ENCODE results near the gene RBM19.

The RBM19 gene

DNA sequence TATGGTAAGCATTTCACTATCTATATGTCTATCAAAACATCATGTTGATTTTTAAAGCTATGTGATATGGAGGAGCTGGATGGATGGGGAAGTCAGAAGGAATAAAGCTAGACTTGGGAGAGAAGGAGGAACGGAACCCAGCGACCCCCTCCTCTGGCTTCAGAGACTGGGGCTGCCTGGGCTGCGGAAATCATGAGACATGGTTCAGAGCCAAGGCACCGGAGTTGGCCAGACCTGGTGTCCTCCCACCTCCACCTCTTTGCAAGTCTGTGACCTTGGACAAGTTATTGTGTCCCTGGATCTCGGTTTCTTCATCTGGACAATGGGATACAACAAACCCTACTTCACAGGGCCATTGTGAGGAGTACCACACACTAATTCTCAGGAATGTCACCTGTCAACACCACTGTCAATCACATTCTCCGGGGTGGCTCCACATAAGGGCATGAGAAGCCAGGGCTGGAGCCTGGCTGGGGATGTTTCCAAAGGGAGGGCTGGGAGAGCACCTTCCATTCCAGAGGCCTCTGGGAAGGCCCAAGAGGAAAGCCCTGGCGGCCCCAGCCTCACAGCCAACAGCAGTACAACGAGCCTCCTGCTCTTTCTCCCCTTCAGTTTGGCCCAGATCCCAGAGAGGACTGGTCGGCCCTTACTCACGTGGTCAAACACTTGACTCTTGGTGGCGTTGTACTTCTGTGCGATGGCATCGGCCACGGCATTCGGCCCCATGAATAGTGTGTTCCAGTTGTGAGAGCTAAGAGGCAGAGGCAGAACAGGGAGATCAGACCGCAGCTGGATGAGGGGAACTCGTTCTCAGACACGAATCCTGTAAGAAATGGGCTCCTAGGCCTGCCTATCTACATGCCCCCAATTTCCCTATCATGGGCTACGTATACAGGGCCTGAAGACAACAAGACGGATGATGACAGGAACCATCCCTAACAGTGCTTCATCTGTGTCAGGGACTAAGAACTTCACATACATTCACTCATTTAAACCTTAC, 20.7 kb downstream of the RBM19 start:
- H3K9me3 ChIP-seq (ENCODE audit: low read length), result no peaks in the 10 kb centered on the region
- H3K27ac ChIP-seq (ENCODE audit: low read depth, low read length, poor library complexity, severe bottlenecking), result no peak overlapping the region
- no peak overlapping the region for H2AFZ ChIP-seq (ENCODE audit: low read length)
- no peaks in the 10 kb centered on the region for H3K79me2 ChIP-seq (ENCODE audit: insufficient read depth, low read length)
- H3K27me3 ChIP-seq (ENCODE audit: insufficient read depth, low read length), result no peaks in the 10 kb centered on the region
- H3K4me3 ChIP-seq (ENCODE audit: low read depth, low read length, poor library complexity, severe bottlenecking), result no peak overlapping the region
- H3K4me1 ChIP-seq (ENCODE audit: insufficient read depth, low read length, severe bottlenecking), result no peaks in the 10 kb centered on the region
- TF ChIP-seq, protein P1, sequence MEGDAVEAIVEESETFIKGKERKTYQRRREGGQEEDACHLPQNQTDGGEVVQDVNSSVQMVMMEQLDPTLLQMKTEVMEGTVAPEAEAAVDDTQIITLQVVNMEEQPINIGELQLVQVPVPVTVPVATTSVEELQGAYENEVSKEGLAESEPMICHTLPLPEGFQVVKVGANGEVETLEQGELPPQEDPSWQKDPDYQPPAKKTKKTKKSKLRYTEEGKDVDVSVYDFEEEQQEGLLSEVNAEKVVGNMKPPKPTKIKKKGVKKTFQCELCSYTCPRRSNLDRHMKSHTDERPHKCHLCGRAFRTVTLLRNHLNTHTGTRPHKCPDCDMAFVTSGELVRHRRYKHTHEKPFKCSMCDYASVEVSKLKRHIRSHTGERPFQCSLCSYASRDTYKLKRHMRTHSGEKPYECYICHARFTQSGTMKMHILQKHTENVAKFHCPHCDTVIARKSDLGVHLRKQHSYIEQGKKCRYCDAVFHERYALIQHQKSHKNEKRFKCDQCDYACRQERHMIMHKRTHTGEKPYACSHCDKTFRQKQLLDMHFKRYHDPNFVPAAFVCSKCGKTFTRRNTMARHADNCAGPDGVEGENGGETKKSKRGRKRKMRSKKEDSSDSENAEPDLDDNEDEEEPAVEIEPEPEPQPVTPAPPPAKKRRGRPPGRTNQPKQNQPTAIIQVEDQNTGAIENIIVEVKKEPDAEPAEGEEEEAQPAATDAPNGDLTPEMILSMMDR (IDR thresholded peaks at IDR 0.05; ENCODE audit: low read length), result no peak
- TF ChIP-seq EZH2 (IDR thresholded peaks at IDR 0.05; ENCODE audit: borderline replicate concordance, low read length), result no peak
- H3K36me3 ChIP-seq (ENCODE audit: insufficient read depth, low read length), result peaks cover 64% of the 10 kb centered on the region
- no peak overlapping the region for H3K9ac ChIP-seq (ENCODE audit: low read length)
- no peak overlapping the region for H3K4me2 ChIP-seq (ENCODE audit: low read length)
- no peaks in the 10 kb centered on the region for H3K9me2 ChIP-seq (ENCODE audit: low read depth, low read length)
- H3F3A ChIP-seq (ENCODE audit: insufficient read depth, low read length), result no peaks in the 10 kb centered on the region
- H4K20me1 ChIP-seq (ENCODE audit: insufficient read depth, low read length), result no peaks in the 10 kb centered on the region

DNA sequence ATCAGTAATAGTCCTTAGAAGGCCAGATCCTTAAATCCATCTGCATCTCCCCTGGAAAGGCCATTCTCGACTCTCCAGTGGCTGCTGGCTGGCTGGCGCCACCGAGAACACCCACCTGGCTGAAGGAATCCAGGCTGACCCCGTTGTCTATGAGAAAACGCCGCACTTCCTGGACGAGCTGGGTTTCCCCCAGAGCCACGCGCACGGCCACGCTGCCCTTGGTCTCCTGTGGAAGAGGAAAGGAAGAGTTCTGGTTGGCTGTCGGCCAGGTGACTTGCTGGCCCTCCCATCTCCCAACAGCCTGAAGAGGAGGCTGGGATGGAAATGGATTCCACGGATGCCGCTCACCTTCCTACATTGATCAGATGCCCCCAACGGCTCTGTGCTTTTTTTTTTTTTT, 23.9 kb downstream of the RBM19 start:
- no peaks in the 10 kb centered on the region for H3K9me2 ChIP-seq (ENCODE audit: low read depth, low read length)
- H3K4me3 ChIP-seq (ENCODE audit: low read depth, low read length, poor library complexity, severe bottlenecking), result no peak overlapping the region
- H3K79me2 ChIP-seq (ENCODE audit: insufficient read depth, low read length), result no peaks in the 10 kb centered on the region
- no peaks in the 10 kb centered on the region for H3K4me1 ChIP-seq (ENCODE audit: insufficient read depth, low read length, severe bottlenecking)
- peaks cover 52% of the 10 kb centered on the region for H3K36me3 ChIP-seq (ENCODE audit: insufficient read depth, low read length)
- no peak for TF ChIP-seq EZH2 (IDR thresholded peaks at IDR 0.05; ENCODE audit: borderline replicate concordance, low read length)
- no peak overlapping the region for H3K9ac ChIP-seq (ENCODE audit: low read length)
- H2AFZ ChIP-seq (ENCODE audit: low read length), result no peak overlapping the region
- H3K4me2 ChIP-seq (ENCODE audit: low read length), result no peak overlapping the region
- no peaks in the 10 kb centered on the region for H3K9me3 ChIP-seq (ENCODE audit: low read length)
- no peak overlapping the region for H3K27ac ChIP-seq (ENCODE audit: low read depth, low read length, poor library complexity, severe bottlenecking)
- H3F3A ChIP-seq (ENCODE audit: insufficient read depth, low read length), result no peaks in the 10 kb centered on the region
- no peaks in the 10 kb centered on the region for H4K20me1 ChIP-seq (ENCODE audit: insufficient read depth, low read length)
- no peaks in the 10 kb centered on the region for H3K27me3 ChIP-seq (ENCODE audit: insufficient read depth, low read length)

DNA sequence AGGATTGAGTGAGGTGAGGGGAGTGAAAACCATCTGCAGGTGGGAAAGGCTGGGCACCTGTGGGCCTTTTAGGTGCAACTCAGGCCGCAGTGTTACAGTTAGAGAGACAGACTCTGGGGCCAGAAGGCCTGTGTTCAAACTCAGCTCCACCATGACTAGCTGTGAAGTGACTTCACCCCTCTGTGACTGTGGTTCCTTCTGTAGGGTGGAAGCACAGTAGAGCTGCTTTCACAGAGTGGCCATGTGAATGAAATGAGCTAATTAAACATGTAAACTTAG, 25.0 kb downstream of the RBM19 start:
- H3K36me3 ChIP-seq (ENCODE audit: insufficient read depth, low read length), result peaks cover 53% of the 10 kb centered on the region
- TF ChIP-seq, protein P1 (IDR thresholded peaks at IDR 0.05; ENCODE audit: low read length), result no peak
- no peak for TF ChIP-seq EZH2 (IDR thresholded peaks at IDR 0.05; ENCODE audit: borderline replicate concordance, low read length)
- no peaks in the 10 kb centered on the region for H3K27me3 ChIP-seq (ENCODE audit: insufficient read depth, low read length)
- H3K4me1 ChIP-seq (ENCODE audit: insufficient read depth, low read length, severe bottlenecking), result no peaks in the 10 kb centered on the region
- H3K79me2 ChIP-seq (ENCODE audit: insufficient read depth, low read length), result no peaks in the 10 kb centered on the region
- H3K9me2 ChIP-seq (ENCODE audit: low read depth, low read length), result no peaks in the 10 kb centered on the region
- H3K4me2 ChIP-seq (ENCODE audit: low read length), result no peak overlapping the region
- H4K20me1 ChIP-seq (ENCODE audit: insufficient read depth, low read length), result no peaks in the 10 kb centered on the region
- no peak overlapping the region for H3K9ac ChIP-seq (ENCODE audit: low read length)
- H3K9me3 ChIP-seq (ENCODE audit: low read length), result no peaks in the 10 kb centered on the region
- H3K4me3 ChIP-seq (ENCODE audit: low read depth, low read length, poor library complexity, severe bottlenecking), result no peak overlapping the region
- no peaks in the 10 kb centered on the region for H3F3A ChIP-seq (ENCODE audit: insufficient read depth, low read length)
- no peak overlapping the region for H2AFZ ChIP-seq (ENCODE audit: low read length)
- no peak overlapping the region for H3K27ac ChIP-seq (ENCODE audit: low read depth, low read length, poor library complexity, severe bottlenecking)
